ENCODE data around the gene DDX17. TPM values are rescaled to one million over a fixed set of nuclear protein-coding genes. Genes with fewer than 3 reads are reported as not detected.

Gene DDX17
- total RNA-seq, 4 donors from 2014 or later: 315 to 696 (median 363) TPM

- Histone ChIP-seq H3K4me1 (peaks cover 30% of the 10 kb centered on the region), H3K4me3 (no peak overlapping the region), H3K36me3 (no peaks in the 10 kb centered on the region), H3K27me3 (peaks cover 26% of the 10 kb centered on the region), H3K27ac (no peak overlapping the region), H3K9me3 (no peaks in the 10 kb centered on the region)
- DNase-seq (ENCODE audit: low spot score in 2 of 2): no peak
- no peak for TF ChIP-seq CTCF (IDR thresholded peaks at IDR 0.05)
- TF ChIP-seq POLR2AphosphoS5 (IDR thresholded peaks at IDR 0.05): no peak
- TF ChIP-seq EP300 (IDR thresholded peaks at IDR 0.05): no peak
- no peak for TF ChIP-seq POLR2A (IDR thresholded peaks at IDR 0.05)
- WGBS: 79% methylated on average over 10 of the region's 10 CpGs
These were observed 41.0 kb downstream of the DDX17 start for GRCh38 chr22:38464992-38465672.

GRCh38 chr22:38462960-38463784 lies 42.9 kb downstream of the DDX17 start:
- Histone ChIP-seq H3K4me1 (peaks cover 18% of the 10 kb centered on the region), H3K27ac (no peak overlapping the region), H3K27me3 (peaks cover 40% of the 10 kb centered on the region), H3K4me3 (no peak overlapping the region), H3K9me3 (no peaks in the 10 kb centered on the region), H3K36me3 (no peaks in the 10 kb centered on the region)
- TF ChIP-seq POLR2AphosphoS5 (IDR thresholded peaks at IDR 0.05) (no peak), CTCF (IDR thresholded peaks at IDR 0.05) (no peak), EP300 (IDR thresholded peaks at IDR 0.05) (no peak), POLR2A (IDR thresholded peaks at IDR 0.05) (no peak)
- DNase-seq (ENCODE audit: low spot score in 2 of 2): no peak
- WGBS: 61% methylated on average over 27 of the region's 28 CpGs

- DNase-seq (ENCODE audit: low spot score in 2 of 2): peak in 1 of 2 donors; percentile 80
- 37% methylated on average over 20 of the region's 51 CpGs for WGBS
- H3K4me1 ChIP-seq: peaks cover 9% of the 10 kb centered on the region
- no peaks in the 10 kb centered on the region for H3K9me3 ChIP-seq
- no peak overlapping the region for H3K27ac ChIP-seq
- peak overlapping the region; percentile 12 for H3K4me3 ChIP-seq
- H3K36me3 ChIP-seq: no peaks in the 10 kb centered on the region
- H3K27me3 ChIP-seq: peaks cover 47% of the 10 kb centered on the region
- TF ChIP-seq POLR2A (IDR thresholded peaks at IDR 0.05): no peak
- TF ChIP-seq EP300 (IDR thresholded peaks at IDR 0.05): no peak
- no peak for TF ChIP-seq POLR2AphosphoS5 (IDR thresholded peaks at IDR 0.05)
- no peak for TF ChIP-seq CTCF (IDR thresholded peaks at IDR 0.05)
These were observed 44.6 kb downstream of the DDX17 start for GRCh38 chr22:38461414-38462081.

- peaks cover 53% of the 10 kb centered on the region for H3K27me3 ChIP-seq
- WGBS: 42% methylated on average over 7 of the region's 9 CpGs
- H3K9me3 ChIP-seq: no peaks in the 10 kb centered on the region
- H3K27ac ChIP-seq: no peak overlapping the region
- H3K36me3 ChIP-seq: no peaks in the 10 kb centered on the region
- TF ChIP-seq CTCF (IDR thresholded peaks at IDR 0.05) (no peak), EP300 (IDR thresholded peaks at IDR 0.05) (no peak), POLR2A (IDR thresholded peaks at IDR 0.05) (no peak), POLR2AphosphoS5 (IDR thresholded peaks at IDR 0.05) (no peak)
- no peak for DNase-seq (ENCODE audit: low spot score in 2 of 2)
- peaks cover 11% of the 10 kb centered on the region for H3K4me1 ChIP-seq
- no peak overlapping the region for H3K4me3 ChIP-seq
These were observed 45.1 kb downstream of the DDX17 start for GRCh38 chr22:38461057-38461413.

- DNase-seq (ENCODE audit: low spot score in 2 of 2): no peak
- H3K9me3 ChIP-seq: no peaks in the 10 kb centered on the region
- peaks cover 17% of the 10 kb centered on the region for H3K4me1 ChIP-seq
- no peak overlapping the region for H3K4me3 ChIP-seq
- H3K27ac ChIP-seq: no peak overlapping the region
- TF ChIP-seq CTCF (IDR thresholded peaks at IDR 0.05) (no peak), POLR2A (IDR thresholded peaks at IDR 0.05) (no peak), EP300 (IDR thresholded peaks at IDR 0.05) (no peak), POLR2AphosphoS5 (IDR thresholded peaks at IDR 0.05) (no peak)
- H3K27me3 ChIP-seq: peaks cover 59% of the 10 kb centered on the region
- 65% methylated on average over 5 of the region's 8 CpGs for WGBS
- no peaks in the 10 kb centered on the region for H3K36me3 ChIP-seq
These were observed 45.7 kb downstream of the DDX17 start for GRCh38 chr22:38460426-38460840.
